ENCODE results near the gene SERGEF. TPM values are rescaled to one million over a fixed set of nuclear protein-coding genes. Genes with fewer than 3 reads are reported as not detected.

SERGEF gene
- polyA plus RNA-seq, 3 donors = 14.3 to 33.7 (median 33.3) TPM

DNA sequence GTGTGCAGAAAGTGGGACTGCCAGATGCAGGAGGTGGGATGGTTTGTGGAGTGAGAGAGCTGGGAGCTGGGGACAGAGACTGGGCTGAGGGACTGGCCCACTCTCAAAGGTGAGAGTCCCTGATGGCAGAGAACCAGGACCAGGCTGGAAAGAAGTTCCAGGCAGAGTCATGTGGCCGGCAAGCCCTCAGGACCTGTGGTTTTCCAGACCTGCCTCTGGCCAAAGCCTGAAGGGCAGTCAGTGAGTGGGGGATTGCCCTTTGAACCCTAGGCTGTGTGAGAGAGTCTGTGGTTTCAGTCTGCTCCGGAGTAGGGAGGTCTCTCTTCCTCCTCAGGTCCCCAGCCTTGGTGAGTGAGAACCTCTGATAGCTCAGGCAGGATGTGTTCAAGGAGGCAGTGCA, 261.3 kb downstream of the SERGEF start:
- no peak overlapping the region for H3K4me2 ChIP-seq (replicated peaks; ENCODE audit: extremely low read depth, low read length, poor library complexity, severe bottlenecking)
- intact Hi-C loops (cut with micrococcal nuclease) = no loop called here
- no peaks in the 10 kb centered on the region for H3K36me3 Mint-ChIP-seq

DNA sequence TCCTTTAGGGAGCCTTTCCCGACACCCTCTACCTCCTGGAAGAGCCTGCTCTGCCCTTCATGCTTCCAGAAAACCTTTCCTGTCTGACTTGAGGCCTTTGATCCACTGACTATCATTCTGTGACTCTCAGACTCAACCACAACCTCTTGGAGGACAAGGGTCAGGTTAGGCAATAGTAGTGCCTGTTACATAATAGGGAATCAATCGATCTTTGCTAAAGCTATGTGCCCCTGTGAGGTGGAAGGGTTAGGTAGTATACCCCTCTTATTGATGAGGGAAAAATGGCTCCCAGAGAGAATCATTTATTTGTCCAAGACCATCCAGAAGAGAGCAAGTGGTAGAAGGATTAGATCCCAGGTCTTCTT, 262.1 kb downstream of the SERGEF start:
- Histone ChIP-seq H3K4me2 (replicated peaks; ENCODE audit: extremely low read depth, low read length, poor library complexity, severe bottlenecking) (no peak overlapping the region), H3K27ac (ENCODE audit: low read depth in 1 of 2, low read length in 2 of 2) (no peak overlapping the region), H3K4me3 (replicated peaks in 1 of 3; ENCODE audit: low read depth in 2 of 3, low read length in 3 of 3) (no peak overlapping the region), H3K27me3 (ENCODE audit: control insufficient read depth in 2 of 2, insufficient read depth in 2 of 2, low read length in 2 of 2) (no peaks in the 10 kb centered on the region), H3K4me1 (ENCODE audit: control insufficient read depth in 1 of 2, insufficient read depth in 2 of 2, low read length in 2 of 2) (no peaks in the 10 kb centered on the region), H3K9ac (ENCODE audit: insufficient read depth, low read length, poor library complexity, severe bottlenecking) (no peak overlapping the region), H3K79me2 (ENCODE audit: insufficient read depth, low read length) (no peaks in the 10 kb centered on the region), H4K20me1 (ENCODE audit: insufficient read depth, low read length) (no peaks in the 10 kb centered on the region), H2AFZ (ENCODE audit: insufficient read depth, low read depth, low read length, poor library complexity, severe bottlenecking) (no peak overlapping the region), H3K36me3 (replicated peaks in 1 of 2; ENCODE audit: control insufficient read depth in 1 of 2, insufficient read depth in 2 of 2, low read length in 2 of 2) (no peaks in the 10 kb centered on the region), H3K9me3 (replicated peaks in 1 of 2; ENCODE audit: control insufficient read depth in 1 of 2, insufficient read depth in 1 of 2, low read length in 2 of 2) (no peaks in the 10 kb centered on the region)
- no peak for DNase-seq
- intact Hi-C loops (cut with micrococcal nuclease) = no loop called here
- Mint-ChIP-seq H3K36me3 (no peaks in the 10 kb centered on the region), H3K9me3 (no peaks in the 10 kb centered on the region), H3K27me3 (ENCODE audit: low read depth in 3 of 3) (peaks cover 8 to 12% (median 10%) of the 10 kb centered on the region in 3 donors), H3K27ac (peak overlapping the region in 1 of 7 donors; percentile 47), H3K4me1 (no peaks in the 10 kb centered on the region), H3K4me3 (no peak overlapping the region)
- TF ChIP-seq, protein P1, sequence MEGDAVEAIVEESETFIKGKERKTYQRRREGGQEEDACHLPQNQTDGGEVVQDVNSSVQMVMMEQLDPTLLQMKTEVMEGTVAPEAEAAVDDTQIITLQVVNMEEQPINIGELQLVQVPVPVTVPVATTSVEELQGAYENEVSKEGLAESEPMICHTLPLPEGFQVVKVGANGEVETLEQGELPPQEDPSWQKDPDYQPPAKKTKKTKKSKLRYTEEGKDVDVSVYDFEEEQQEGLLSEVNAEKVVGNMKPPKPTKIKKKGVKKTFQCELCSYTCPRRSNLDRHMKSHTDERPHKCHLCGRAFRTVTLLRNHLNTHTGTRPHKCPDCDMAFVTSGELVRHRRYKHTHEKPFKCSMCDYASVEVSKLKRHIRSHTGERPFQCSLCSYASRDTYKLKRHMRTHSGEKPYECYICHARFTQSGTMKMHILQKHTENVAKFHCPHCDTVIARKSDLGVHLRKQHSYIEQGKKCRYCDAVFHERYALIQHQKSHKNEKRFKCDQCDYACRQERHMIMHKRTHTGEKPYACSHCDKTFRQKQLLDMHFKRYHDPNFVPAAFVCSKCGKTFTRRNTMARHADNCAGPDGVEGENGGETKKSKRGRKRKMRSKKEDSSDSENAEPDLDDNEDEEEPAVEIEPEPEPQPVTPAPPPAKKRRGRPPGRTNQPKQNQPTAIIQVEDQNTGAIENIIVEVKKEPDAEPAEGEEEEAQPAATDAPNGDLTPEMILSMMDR (IDR thresholded peaks at IDR 0.05) = no peak
- 100% methylated on average over 1 of the region's 2 CpGs for WGBS (ENCODE audit: insufficient coverage)

More for the DNA sequence above, 261.3 kb downstream of the SERGEF start:
- 30% methylated on average over 2 of the region's 2 CpGs for WGBS (ENCODE audit: insufficient coverage)
- H4K20me1 ChIP-seq (ENCODE audit: insufficient read depth, low read length) = no peaks in the 10 kb centered on the region
- no peaks in the 10 kb centered on the region for H3K36me3 ChIP-seq (replicated peaks in 1 of 2; ENCODE audit: control insufficient read depth in 1 of 2, insufficient read depth in 2 of 2, low read length in 2 of 2)
- no peaks in the 10 kb centered on the region for H3K4me1 ChIP-seq (ENCODE audit: control insufficient read depth in 1 of 2, insufficient read depth in 2 of 2, low read length in 2 of 2)
- no peak overlapping the region for H3K9ac ChIP-seq (ENCODE audit: insufficient read depth, low read length, poor library complexity, severe bottlenecking)
- no peak overlapping the region for H3K4me3 ChIP-seq (replicated peaks in 1 of 3; ENCODE audit: low read depth in 2 of 3, low read length in 3 of 3)
- no peak overlapping the region for H3K27ac Mint-ChIP-seq
- no peaks in the 10 kb centered on the region for H3K27me3 ChIP-seq (ENCODE audit: control insufficient read depth in 2 of 2, insufficient read depth in 2 of 2, low read length in 2 of 2)
- no peak overlapping the region for H2AFZ ChIP-seq (ENCODE audit: insufficient read depth, low read depth, low read length, poor library complexity, severe bottlenecking)
- no peaks in the 10 kb centered on the region for H3K9me3 ChIP-seq (replicated peaks in 1 of 2; ENCODE audit: control insufficient read depth in 1 of 2, insufficient read depth in 1 of 2, low read length in 2 of 2)
- no peaks in the 10 kb centered on the region for H3K4me1 Mint-ChIP-seq
- TF ChIP-seq, protein P1 (IDR thresholded peaks at IDR 0.05) = no peak
- no peaks in the 10 kb centered on the region for H3K79me2 ChIP-seq (ENCODE audit: insufficient read depth, low read length)
- no peaks in the 10 kb centered on the region for H3K9me3 Mint-ChIP-seq
- no peak overlapping the region for H3K4me3 Mint-ChIP-seq
- H3K27me3 Mint-ChIP-seq (ENCODE audit: low read depth in 3 of 3) = peaks cover 8 to 10% (median 8%) of the 10 kb centered on the region in 3 donors
- H3K27ac ChIP-seq (ENCODE audit: low read depth in 1 of 2, low read length in 2 of 2) = no peak overlapping the region
- DNase-seq = no peak

Measured in CD14-positive monocyte (primary cell).